Islet precursor cell (in vitro differentiated cells): ENCODE data around the gene MINDY1.

Source experiments
- DNase-seq: peaks from one replicate; pipeline ENCODE4 v3.0.0-alpha.2; 2018

MINDY1 gene

DNA sequence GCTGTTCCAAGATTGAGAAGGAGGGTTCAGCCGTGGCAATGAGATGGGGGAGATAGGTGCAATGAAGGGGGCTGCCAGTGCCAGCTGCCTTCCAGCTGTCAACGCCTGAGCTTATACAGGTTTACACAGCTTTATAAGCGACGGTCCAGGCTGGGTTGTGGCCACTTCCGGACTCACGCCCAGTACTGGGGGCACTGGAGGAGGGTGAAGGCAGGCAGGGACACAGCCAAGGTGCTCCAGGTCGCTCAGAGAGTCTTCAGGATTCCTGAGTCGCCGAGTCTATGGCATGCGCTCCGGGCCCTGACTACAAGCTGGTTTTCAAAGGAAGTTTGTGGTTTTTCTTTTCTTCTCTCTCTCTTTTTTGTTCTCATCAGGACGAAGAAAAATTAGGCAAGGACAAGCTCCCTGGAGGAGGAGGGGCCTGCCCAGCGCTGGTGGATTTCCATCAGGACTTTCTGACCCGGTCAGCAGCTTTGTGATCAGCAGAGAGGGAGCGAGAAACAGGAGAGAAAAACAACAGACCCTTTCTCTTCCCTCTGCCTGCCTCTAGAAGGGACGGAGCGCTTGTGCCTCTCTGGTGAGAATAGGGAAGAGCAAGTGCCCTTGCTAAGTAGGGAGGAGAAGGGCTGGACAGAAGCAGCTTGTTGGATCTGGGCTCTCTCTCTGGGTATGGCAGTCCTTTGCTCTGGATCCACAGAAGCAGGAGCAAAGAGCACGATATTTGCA is at the start of gene MINDY1:
Gene MINDY1 (minus strand): TSS at position 576 of the 726 bp plus-strand sequence. CDS start 4,285 bp downstream, outside the sequence.
- peak; percentile 94 for DNase-seq

DNA sequence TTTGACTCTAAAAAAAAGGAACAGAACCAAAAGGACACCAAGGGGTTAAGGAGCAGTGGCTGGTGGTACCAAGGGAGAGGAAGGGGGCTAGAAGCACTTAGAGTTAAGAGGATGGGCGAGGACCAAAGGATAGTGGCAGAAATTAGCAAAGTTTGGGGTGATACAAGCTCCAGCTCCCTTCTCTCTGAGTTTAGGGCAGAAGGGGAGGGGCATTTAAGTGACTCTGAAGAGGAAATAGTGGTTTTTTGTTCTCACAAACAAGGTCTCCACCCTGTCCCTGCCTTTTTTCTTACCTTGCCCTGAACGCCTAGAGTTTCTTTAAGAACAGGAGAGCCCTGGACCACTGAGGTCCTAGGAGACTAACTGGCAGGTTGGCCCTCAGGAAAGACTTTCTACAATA is 49.4 kb upstream of the MINDY1 start:
- DNase-seq, result no peak

GRCh38 chr1:151055581-151055980 is 48.9 kb upstream of the MINDY1 start:
- DNase-seq, result no peak

DNA sequence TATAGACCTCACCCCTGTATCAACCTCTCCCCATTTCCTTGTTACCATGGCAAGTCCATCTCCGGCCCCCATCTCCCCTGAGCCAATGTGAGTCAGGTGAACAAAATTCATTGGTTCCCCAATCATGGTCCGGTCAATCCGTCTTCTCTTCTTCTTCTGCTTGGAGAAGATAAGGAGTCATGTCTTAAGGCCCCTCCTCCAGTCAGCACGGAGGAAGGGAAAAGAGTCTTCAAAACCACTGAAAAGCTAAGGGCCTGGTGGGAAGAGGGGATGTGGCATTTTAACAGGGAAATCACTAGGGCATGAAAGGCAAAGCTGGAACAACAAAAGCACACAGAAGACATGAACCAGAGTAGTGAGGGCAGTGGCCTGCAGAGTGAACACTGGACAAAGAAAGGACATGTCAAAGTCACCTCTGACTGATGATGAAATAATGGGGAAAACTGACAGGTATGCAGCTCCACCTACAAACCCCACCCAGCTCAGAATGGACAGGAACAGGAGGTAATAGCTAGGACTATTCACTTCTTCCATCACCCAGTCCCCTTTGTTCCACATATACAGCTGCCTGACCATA is 48.4 kb upstream of the MINDY1 start:
- DNase-seq, result no peak

DNA sequence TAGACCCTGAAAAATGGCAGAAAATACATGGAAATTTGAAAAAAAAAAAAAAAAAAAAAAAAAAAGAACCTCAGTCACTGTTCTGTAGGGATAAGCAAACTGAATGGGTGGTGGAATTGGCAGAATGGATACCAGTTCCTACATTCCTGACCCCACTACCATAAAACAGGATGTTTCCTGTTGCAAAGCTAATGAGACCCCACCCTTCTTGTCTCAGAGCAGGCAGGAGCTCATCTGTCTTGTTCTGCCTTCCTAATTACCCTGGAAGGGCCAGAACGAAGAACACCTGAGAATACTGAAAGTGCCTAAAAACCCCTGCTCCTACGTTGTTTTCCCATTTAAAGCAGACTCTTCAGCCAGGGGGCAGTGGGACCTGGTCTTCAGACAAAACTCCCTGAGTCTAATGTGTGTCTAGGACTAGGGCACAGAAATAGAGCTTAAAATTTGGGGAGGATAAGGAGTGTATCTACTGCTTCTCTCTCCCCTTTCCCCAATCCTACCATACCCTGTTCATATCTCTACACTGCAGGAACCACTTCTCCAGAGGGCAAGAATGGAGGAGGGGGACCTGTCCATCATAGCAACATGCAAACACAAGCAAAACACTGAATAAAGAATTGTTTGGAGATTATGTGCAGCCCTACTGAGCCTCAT is 44.8 kb upstream of the MINDY1 start:
- no peak for DNase-seq

DNA sequence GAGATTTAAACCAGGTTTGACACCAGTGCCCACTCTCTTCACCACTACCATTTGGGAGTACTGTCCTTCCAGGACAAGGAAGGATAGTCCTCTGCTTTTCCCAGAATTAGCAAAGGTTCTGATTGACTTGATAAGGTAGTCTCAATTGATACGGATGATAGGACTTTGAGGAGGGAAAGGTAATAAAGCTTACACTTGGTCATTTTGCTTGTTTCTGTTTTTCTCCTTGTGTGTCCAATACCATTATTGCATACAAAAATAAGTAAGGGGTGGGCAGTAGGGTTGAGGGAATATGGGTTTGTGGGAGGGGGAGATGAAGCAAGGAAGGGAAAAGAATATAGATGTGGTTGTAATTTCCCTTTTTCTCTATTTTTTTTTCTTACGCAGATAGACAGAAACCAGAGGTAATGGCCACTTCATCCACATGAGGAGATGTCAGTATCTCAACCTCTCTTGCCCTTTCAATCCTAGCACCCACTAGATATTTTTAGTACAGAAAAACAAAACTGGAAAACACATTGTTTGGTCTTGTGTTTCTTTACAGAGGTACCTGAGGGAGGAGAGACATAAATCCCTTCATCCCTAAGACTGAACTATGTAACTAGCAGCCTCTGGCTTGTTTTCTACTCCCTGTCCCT is 43.5 kb upstream of the MINDY1 start:
- no peak for DNase-seq

GRCh38 chr1:151049458-151049857 is 42.8 kb upstream of the MINDY1 start:
- DNase-seq, result no peak

DNA sequence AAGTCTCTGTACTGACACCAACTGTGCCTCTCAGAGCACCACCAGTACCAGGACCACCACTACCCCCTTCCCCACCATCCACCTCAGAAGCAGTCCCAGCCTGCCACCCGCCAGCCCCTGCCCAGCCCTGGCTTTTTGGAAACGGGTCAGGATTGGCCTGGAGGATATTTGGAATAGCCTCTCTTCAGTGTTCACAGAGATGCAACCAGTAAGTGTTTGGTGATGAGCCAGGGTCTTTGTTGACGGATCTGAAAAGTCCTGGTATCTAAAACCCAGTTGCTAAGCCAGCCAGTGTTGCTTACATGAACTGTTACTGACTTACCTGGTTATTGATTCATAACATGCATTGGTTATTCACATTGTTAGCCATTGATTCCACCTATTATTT is 41.9 kb upstream of the MINDY1 start:
- no peak for DNase-seq

DNA sequence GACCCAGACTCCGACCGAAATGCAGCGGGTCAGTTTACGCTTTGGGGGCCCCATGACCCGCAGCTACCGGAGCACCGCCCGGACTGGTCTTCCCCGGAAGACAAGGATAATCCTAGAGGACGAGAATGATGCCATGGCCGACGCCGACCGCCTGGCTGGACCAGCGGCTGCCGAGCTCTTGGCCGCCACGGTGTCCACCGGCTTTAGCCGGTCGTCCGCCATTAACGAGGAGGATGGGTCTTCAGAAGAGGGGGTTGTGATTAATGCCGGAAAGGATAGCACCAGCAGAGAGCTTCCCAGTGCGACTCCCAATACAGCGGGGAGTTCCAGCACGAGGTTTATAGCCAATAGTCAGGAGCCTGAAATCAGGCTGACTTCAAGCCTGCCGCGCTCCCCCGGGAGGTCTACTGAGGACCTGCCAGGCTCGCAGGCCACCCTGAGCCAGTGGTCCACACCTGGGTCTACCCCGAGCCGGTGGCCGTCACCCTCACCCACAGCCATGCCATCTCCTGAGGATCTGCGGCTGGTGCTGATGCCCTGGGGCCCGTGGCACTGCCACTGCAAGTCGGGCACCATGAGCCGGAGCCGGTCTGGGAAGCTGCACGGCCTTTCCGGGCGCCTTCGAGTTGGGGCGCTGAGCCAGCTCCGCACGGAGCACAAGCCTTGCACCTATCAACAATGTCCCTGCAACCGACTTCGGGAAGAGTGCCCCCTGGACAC is 41.4 kb upstream of the MINDY1 start:
- peak; percentile 78 for DNase-seq

DNA sequence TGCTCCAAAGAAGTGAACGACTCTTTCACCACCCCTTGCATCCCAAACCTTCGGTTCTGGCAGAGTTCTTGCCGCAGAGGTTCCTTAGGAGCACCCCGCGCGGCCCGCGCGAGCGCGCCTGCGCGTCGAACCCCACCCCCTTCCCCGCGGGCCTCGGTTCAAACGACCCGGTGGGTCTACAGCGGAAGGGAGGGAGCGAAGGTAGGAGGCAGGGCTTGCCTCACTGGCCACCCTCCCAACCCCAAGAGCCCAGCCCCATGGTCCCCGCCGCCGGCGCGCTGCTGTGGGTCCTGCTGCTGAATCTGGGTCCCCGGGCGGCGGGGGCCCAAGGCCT is 40.9 kb upstream of the MINDY1 start, which contains the start of gene C1orf56:
Gene C1orf56 (plus strand): TSS at position 161 of the 334 bp plus-strand sequence. CDS start 97 bp downstream, at position 258.
- DNase-seq, result peak; percentile 89

DNA sequence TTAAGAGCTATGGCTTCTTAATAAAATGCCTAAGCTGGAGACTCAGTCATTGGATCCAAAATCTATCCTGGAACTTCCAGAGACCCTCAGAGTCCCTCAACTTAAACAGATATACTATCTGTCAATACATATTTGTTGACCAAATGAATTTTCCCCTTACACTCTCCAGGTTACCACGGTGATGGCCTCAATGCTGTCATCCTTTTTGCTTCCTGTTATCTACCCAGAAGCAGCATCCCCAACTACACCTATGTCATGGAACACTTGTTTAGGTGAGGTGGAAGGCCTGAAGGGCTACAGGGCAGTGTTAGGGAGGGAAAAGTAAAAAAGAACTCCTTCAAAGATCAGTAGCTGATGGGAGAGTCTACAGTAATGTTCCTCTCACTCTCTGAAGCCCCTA is 36.5 kb upstream of the MINDY1 start:
- no peak for DNase-seq

DNA sequence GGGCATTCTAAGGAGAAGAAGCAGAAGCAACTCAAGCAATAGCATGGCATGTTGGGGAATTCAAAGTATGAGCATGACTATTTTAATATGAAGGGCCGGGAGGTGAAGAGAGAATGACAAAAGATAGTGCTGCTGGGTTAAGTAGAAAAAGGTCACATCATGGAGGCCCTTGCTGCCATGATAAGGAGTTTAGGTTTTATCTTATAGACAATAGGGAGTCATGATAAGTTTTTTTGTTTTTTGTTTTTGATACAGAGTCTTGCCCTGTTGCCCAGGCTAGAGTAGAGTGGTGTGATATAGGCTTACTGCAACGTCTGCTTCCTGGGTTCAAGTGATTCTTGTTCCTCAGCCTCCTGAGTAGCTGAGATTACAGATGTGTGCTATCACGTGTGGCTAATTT is 32.8 kb upstream of the MINDY1 start:
- no peak for DNase-seq

DNA sequence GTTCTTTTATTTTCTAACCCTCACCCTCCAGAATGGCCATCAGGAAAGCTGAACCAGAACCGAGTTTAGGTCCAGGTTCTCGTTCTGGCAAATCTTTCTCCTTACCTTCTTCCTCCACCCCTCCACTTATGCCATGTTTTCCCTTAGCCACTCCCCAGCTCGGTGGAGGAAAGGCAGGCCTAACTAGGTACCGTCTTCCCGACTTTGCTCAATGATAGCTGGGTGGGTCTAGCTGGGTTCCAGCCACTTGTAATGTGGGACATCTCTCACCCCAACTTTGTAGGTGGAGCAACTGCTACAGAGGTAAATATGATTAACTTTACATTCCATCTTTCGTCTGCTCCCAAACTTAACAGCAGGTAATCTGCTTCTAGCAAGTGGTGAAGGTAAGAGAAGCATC is 30.3 kb upstream of the MINDY1 start:
- DNase-seq, result no peak

DNA sequence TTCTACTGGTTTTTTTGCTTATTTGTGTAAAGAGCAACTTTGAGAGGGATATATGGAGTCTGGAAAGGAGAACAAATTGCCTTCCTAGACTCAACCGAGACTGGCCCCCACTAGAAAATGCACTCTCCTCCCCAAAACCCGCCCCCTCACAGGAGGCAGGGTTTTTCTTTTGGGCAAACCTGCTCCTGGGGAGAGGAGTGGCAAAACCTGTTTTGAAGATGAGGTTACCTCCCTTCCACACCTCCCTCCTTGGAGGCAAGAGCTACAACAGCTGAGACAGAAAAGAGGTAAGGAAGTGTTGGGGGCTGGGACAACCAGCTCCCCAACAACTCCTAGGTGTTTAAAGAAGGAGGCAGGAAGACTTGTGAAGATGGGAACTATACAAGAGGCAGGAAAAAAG is 29.7 kb upstream of the MINDY1 start, which contains the start of gene BNIPL:
Gene BNIPL (plus strand): TSS at position 231 of the 400 bp plus-strand sequence. CDS start 140 bp downstream, at position 371.
- no peak for DNase-seq

DNA sequence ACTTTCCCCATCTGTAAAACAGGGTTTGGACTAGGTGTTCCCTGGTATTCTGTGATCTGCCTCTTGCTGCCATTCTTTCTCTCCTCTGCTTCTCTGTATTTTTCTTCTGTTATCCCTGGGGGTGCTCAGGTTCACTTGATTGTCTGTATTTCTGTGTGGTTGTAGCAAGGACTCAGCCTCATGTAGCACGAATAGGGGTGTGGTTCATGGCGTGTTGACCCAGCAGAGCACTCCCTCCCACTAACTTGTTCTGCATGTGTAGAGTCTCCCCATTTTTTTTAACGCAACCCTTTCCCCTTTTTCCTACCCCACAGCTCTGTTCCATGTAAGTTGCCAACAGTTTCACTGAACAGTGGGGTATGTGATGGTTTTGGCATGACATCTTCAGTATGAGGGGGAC is 28.5 kb upstream of the MINDY1 start:
- DNase-seq, result no peak

DNA sequence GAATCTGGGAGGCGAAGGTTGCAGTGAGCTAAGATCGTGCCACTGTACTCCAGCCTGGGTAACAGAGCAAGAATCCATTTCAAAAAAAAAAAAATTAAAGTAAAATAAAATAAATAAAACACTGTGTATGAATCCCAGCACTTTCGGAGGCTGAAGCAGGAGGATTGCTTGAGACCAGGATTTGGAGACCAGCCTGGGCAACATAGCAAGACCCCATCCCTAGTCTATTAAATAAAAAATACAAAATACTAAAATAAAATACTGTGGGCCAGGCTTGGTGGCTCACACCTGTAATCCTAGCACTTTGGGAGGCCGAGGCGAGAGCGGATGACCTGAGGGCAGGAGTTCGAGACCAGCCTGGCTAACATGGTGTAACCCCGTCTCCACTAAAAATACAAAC is 25.5 kb upstream of the MINDY1 start:
- DNase-seq, result no peak

DNA sequence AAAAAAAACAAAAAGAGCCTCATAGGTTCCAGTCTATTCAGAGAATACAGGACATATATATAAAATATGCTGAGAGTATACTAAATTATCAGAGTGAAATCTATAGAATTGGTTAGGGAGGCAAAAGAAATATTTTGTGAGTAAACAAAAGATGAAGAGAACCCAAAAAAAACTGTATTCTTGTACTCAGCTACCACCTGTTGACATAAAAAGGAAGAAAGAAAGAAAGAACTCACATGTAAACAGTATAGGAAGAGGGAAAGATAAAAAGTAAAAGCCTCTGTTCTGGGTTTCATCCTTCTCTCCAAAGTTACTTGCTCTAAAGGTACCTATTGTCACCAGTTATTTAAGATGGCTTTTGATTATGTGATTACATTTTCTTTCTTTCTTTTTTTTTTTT is 19.8 kb upstream of the MINDY1 start:
- no peak for DNase-seq

DNA sequence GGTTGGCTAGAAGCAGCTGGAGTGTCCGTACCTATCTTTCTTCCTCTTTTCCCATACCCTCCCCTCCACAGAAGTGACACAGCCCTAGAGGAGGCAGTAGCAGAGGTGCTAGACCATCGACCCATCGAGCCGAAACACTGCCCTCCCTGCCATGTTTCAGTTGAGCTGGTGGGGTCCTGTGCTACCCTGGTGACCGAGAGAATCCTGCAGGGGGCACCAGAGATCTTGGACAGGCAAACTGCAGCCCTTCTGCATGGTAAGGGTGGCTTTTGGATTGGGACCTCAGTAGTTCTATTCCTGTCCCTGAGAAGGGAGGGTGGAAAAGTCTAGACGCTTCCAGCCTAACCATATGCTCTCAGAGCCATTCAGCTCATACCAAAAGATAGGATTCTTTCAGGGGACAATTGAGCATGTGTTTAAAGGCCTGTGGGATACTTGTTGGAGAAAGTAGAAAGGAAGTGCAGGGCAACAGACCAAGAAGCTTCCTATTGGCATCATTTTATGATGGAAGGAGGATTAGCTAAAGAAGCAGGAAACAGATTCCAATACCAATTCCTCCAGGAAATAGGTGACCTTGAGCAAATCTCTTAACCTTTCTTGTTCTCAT is 17.9 kb upstream of the MINDY1 start:
- DNase-seq, result peak; percentile 88

GRCh38 chr1:151013518-151013917 is 6.8 kb upstream of the MINDY1 start:
- no peak for DNase-seq

GRCh38 chr1:151012684-151013471 is 6.2 kb upstream of the MINDY1 start:
- DNase-seq, result no peak

GRCh38 chr1:151011154-151011850 is 4.6 kb upstream of the MINDY1 start:
- DNase-seq, result no peak
